HG03175 (cell line): ENCODE measurements around the gene TFCP2.

Source experiments
- ATAC-seq: cut with Tn5 transposase; IDR thresholded peaks from one replicate; pipeline ENCODE4 v1.9.1; 2021; ENCODE audit warnings: mild to moderate bottlenecking, moderate library complexity; ENCODE audit not compliant: unreplicated experiment

The TFCP2 gene

DNA sequence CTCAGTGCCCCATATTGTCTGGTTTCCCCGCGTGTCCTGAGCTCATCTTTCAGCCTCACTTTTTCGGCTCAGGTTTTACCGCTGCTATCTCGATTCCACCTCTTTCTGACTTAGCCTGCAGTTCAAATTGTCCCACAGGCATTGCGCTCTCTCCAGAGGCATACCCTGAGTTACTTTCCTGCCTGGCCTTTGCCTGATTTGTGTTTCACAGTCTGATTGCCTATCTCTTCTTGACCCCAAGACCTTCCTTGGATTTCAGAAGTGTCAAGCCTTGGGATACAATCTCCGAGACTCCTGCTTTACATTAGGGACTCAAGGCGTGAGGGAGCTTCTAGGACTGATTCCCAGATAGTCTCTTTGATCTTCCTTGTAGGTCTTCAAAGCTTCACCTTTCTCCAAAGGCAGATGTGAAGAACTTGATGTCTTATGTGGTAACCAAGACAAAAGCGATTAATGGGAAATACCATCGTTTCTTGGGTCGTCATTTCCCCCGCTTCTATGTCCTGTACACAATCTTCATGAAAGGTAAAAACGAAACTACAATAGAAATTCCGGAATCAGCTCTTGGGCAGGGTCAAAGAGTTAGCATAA lies 124.2 kb downstream of the TFCP2 start:
- ATAC-seq, result no peak

DNA sequence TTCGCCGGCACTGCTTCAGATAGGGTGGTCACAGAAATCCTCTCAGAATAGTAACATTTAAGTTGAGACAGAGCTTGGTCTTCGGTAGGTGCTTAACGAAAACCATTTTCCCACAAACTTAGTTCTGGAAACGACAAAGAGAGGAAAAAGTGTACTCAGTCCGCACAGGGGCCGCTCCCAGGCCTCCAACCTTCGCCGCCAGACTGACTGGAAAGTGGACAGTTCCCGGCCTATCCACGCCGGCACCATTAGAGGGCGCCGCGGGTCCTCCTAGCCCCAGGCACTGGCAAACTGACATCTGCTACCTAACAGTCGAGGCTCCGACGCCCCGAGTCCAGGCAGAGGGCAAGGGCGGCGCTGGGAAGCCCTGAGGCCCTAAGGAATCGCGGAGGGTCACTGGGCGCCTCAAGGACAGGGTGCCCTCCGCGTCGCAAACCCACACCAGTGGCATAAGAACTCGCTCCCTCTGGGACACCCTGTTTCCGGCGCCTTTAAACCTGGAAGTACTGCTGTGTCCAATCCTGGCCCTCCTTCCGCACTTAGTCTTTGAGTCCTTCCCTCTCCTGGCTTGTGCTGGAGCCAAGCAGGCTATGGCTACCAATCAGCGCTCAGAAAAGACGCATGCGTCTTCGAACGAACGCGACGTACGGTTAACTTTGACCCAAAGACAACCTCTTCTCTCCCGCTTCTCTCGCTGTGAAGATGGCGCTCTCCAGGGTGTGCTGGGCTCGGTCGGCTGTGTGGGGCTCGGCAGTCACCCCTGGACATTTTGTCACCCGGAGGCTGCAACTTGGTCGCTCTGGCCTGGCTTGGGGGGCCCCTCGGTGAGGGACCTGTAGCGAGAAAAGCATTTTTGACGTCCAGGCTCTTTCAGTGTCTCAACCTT lies 125.0 kb downstream of the TFCP2 start, which contains the start of gene LETMD1:
Gene LETMD1, plus strand, starts transcription at position 673 of the 886 bp plus-strand sequence. Its CDS starts 30 bp downstream, at position 703.
- peak; percentile 96 for ATAC-seq
